GM18526 (cell line): ENCODE measurements around the gene AGRN.

ENCODE experiments used
- POLR2A ChIP-seq: IDR thresholded peaks from 3 replicates; pipeline ENCODE4 v1.6.1; 2011; ENCODE audit not compliant: insufficient read length; ENCODE audit errors: extremely low read depth

Gene AGRN

GRCh38 chr1:1004780-1005697 lies 14.9 kb upstream of the AGRN start:
- TF ChIP-seq POLR2A: no peak

- TF ChIP-seq POLR2A: no peak
Measured at GRCh38 chr1:1005774-1006304, 14.1 kb upstream of the AGRN start.

- no peak for TF ChIP-seq POLR2A
Measured at GRCh38 chr1:1006305-1007159, 13.4 kb upstream of the AGRN start.

GRCh38 chr1:1011396-1011949 lies 8.4 kb upstream of the AGRN start:
- TF ChIP-seq POLR2A: no peak

GRCh38 chr1:1013105-1013921 lies 6.6 kb upstream of the AGRN start, which contains the start of gene ISG15:
ISG15 (plus strand) TSS chr1:1013497; CDS start chr1:1013574, 77 bp downstream.
- TF ChIP-seq POLR2A: peak; percentile 99

- peak; percentile 24 for TF ChIP-seq POLR2A
Measured at GRCh38 chr1:1013922-1014648, 5.8 kb upstream of the AGRN start.

- peak; percentile 69 for TF ChIP-seq POLR2A
Measured at GRCh38 chr1:1014799-1015681, 4.9 kb upstream of the AGRN start.

- peak; percentile 48 for TF ChIP-seq POLR2A
Measured at GRCh38 chr1:1019122-1019999, 559 bp upstream of the AGRN start.

- no peak for TF ChIP-seq POLR2A
Measured at GRCh38 chr1:1020415-1021009, 592 bp downstream of the AGRN start.

- TF ChIP-seq POLR2A: no peak
Measured at GRCh38 chr1:1021010-1021919, 1.3 kb downstream of the AGRN start.

- TF ChIP-seq POLR2A: no peak
Measured at GRCh38 chr1:1021920-1022259, 2.0 kb downstream of the AGRN start.
